ENCODE results near the gene DLG5. TPM values are rescaled to one million over a fixed set of nuclear protein-coding genes. Genes with fewer than 3 reads are reported as not detected.

Gene DLG5
- polyA plus RNA-seq, 1 of the 3 experiments (the other 2 are of a cell fraction) = 31.3 TPM

DNA sequence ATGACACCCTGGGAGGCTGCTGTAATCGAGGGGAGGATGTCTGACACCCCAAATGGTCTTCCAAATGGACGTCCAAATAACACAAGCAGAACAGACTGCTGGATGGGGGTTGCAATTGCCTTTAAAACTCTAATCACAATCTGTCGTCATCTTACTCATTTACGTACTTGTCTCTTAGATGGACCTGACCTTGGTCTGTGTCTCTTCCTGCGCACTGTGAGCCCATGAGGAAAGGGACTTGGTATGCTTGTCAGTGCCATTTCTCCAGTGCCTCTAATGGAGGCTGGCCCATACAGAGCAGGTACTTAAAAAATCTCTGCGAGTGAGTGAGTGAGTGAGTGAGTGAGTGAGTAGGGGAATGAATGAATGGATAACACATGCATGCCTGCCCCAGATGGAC lies 93.3 kb downstream of the DLG5 start:
- H3K79me2 ChIP-seq (ENCODE audit: insufficient read depth) = no peaks in the 10 kb centered on the region
- H3K4me1 ChIP-seq (ENCODE audit: control insufficient read depth in 1 of 2, insufficient read depth in 2 of 2, low read depth in 1 of 2, low read length in 1 of 2) = peaks cover 0 to 17% of the 10 kb centered on the region in 2 experiments; a peak in 1 of 4 replicates
- TF ChIP-seq TAF1 (IDR thresholded peaks at IDR 0.05; ENCODE audit: borderline replicate concordance, low read depth, low read length) (no peak), GABPA (IDR thresholded peaks at IDR 0.05; ENCODE audit: low read depth) (no peak), FOXJ3 (CRISPR knock-in tag; IDR thresholded peaks at IDR 0.05) (no peak), SIN3A (IDR thresholded peaks at IDR 0.05; ENCODE audit: borderline replicate concordance, low read depth, low read length) (no peak), NRF1 (IDR thresholded peaks at IDR 0.05; ENCODE audit: low read depth, low read length) (no peak)
- no peaks in the 10 kb centered on the region for H3K27me3 ChIP-seq (ENCODE audit: insufficient read depth)
- H4K20me1 ChIP-seq (ENCODE audit: insufficient read depth) = no peaks in the 10 kb centered on the region
- H3K9me2 ChIP-seq = no peaks in the 10 kb centered on the region
- no peak overlapping the region for H3K4me3 ChIP-seq (ENCODE audit: low read depth in 2 of 2, low read length in 1 of 2)
- H3K27ac ChIP-seq (ENCODE audit: low read depth in 2 of 2, low read length in 1 of 2) = no peak overlapping the region
- no peaks in the 10 kb centered on the region for H3F3A ChIP-seq (replicated peaks; ENCODE audit: insufficient read depth)
- POLR2A ChIA-PET = no interaction called here
- CTCF ChIA-PET = interaction anchor here (1.2 to 1.5 kb wide), 2 partner anchors 12 to 14 kb away, joined by 3 to 4 read pairs; no protein-coding TSS in a partner anchor
- no peak overlapping the region for H3K9ac ChIP-seq
- no peak for DNase-seq
- H3K4me2 ChIP-seq = no peak overlapping the region
- H3K36me3 ChIP-seq (replicated peaks in 1 of 2; ENCODE audit: control insufficient read depth in 1 of 2, insufficient read depth in 2 of 2, low read length in 1 of 2) = peaks cover 18 to 66% of the 10 kb centered on the region in 2 experiments
- no peak overlapping the region for H2AFZ ChIP-seq (ENCODE audit: low read depth)
- WGBS (ENCODE audit: low lambda C conversion rate) = 95% methylated on average over 6 of the region's 6 CpGs
- H3K9me3 ChIP-seq = no peaks in the 10 kb centered on the region

DNA sequence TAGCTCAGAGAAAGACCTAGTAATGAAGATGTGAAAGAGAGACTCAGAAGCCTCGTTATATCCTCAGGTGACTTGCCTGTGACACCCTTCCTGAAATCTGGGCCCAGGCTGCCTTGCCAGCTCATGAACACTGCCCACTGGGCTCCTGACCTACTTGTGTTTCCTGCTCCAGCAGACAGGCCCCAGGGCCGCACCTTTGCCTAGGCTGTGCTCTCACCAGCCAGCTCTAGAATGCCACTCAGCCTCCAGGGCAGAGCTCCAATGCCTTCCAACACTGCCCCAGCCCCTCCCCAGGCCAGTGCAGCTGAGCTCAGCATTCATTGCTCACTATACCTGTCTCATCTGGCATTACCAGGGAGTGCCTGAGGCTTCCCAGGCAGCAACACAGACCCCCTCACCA lies 94.3 kb downstream of the DLG5 start:
- no peak for DNase-seq
- POLR2A ChIA-PET = no interaction called here
- TF ChIP-seq SMC3 (IDR thresholded peaks at IDR 0.05; ENCODE audit: low read depth, low read length) (no peak), FOSL2 (IDR thresholded peaks at IDR 0.05; ENCODE audit: borderline replicate concordance, low read depth) (no peak), RCOR1 (IDR thresholded peaks at IDR 0.05; ENCODE audit: low read length) (no peak), RFX5 (IDR thresholded peaks at IDR 0.05; ENCODE audit: low read length) (no peak), EP300 (IDR thresholded peaks at IDR 0.05; ENCODE audit: borderline replicate concordance in 1 of 2, low read depth in 1 of 2, low read length in 1 of 2) (no peak), ELF1 (IDR thresholded peaks at IDR 0.05) (no peak), NRF1 (IDR thresholded peaks at IDR 0.05; ENCODE audit: low read depth, low read length) (no peak), TEAD4 (IDR thresholded peaks at IDR 0.05; ENCODE audit: borderline replicate concordance, insufficient read depth) (no peak), EZH2phosphoT487 (IDR thresholded peaks at IDR 0.05; ENCODE audit: borderline replicate concordance, low read depth) (no peak), POLR2AphosphoS5 (IDR thresholded peaks at IDR 0.05; ENCODE audit: low read depth, low read length) (no peak), CHD2 (IDR thresholded peaks at IDR 0.05; ENCODE audit: low read length, partially characterized antibody) (no peak)
- TF ChIP-seq, protein P1, sequence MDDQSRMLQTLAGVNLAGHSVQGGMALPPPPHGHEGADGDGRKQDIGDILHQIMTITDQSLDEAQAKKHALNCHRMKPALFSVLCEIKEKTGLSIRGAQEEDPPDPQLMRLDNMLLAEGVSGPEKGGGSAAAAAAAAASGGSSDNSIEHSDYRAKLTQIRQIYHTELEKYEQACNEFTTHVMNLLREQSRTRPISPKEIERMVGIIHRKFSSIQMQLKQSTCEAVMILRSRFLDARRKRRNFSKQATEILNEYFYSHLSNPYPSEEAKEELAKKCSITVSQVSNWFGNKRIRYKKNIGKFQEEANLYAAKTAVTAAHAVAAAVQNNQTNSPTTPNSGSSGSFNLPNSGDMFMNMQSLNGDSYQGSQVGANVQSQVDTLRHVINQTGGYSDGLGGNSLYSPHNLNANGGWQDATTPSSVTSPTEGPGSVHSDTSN (IDR thresholded peaks at IDR 0.05) = no peak
- TF ChIP-seq, protein P2, sequence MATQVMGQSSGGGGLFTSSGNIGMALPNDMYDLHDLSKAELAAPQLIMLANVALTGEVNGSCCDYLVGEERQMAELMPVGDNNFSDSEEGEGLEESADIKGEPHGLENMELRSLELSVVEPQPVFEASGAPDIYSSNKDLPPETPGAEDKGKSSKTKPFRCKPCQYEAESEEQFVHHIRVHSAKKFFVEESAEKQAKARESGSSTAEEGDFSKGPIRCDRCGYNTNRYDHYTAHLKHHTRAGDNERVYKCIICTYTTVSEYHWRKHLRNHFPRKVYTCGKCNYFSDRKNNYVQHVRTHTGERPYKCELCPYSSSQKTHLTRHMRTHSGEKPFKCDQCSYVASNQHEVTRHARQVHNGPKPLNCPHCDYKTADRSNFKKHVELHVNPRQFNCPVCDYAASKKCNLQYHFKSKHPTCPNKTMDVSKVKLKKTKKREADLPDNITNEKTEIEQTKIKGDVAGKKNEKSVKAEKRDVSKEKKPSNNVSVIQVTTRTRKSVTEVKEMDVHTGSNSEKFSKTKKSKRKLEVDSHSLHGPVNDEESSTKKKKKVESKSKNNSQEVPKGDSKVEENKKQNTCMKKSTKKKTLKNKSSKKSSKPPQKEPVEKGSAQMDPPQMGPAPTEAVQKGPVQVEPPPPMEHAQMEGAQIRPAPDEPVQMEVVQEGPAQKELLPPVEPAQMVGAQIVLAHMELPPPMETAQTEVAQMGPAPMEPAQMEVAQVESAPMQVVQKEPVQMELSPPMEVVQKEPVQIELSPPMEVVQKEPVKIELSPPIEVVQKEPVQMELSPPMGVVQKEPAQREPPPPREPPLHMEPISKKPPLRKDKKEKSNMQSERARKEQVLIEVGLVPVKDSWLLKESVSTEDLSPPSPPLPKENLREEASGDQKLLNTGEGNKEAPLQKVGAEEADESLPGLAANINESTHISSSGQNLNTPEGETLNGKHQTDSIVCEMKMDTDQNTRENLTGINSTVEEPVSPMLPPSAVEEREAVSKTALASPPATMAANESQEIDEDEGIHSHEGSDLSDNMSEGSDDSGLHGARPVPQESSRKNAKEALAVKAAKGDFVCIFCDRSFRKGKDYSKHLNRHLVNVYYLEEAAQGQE (IDR thresholded peaks at IDR 0.05; ENCODE audit: low read depth, low read length) = no peak
- TF ChIP-seq, protein P3, sequence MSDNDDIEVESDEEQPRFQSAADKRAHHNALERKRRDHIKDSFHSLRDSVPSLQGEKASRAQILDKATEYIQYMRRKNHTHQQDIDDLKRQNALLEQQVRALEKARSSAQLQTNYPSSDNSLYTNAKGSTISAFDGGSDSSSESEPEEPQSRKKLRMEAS (IDR thresholded peaks at IDR 0.05; ENCODE audit: low read depth) = no peak
- H3K9me2 ChIP-seq = no peaks in the 10 kb centered on the region
- no peak overlapping the region for H2AFZ ChIP-seq (ENCODE audit: low read depth)
- H3K27ac ChIP-seq (ENCODE audit: low read depth in 2 of 2, low read length in 1 of 2) = peak overlapping the region in 1 of 2 experiments; percentile 40; a peak in 1 of 4 replicates
- CTCF ChIA-PET = interaction anchor here (0.9 to 1.5 kb wide), 4 partner anchors 9 to 197 kb away, joined by 3 to 4 read pairs (median 4); partner anchors contain the start of gene POLR3A
- no peaks in the 10 kb centered on the region for H3K27me3 ChIP-seq (ENCODE audit: insufficient read depth)
- H3K36me3 ChIP-seq (replicated peaks in 1 of 2; ENCODE audit: control insufficient read depth in 1 of 2, insufficient read depth in 2 of 2, low read length in 1 of 2) = peaks cover 25 to 64% of the 10 kb centered on the region in 2 experiments
- no peak overlapping the region for H3K4me3 ChIP-seq (ENCODE audit: low read depth in 2 of 2, low read length in 1 of 2)
- H3K9me3 ChIP-seq = no peaks in the 10 kb centered on the region
- no peaks in the 10 kb centered on the region for H3F3A ChIP-seq (replicated peaks; ENCODE audit: insufficient read depth)
- WGBS (ENCODE audit: low lambda C conversion rate) = 86% methylated on average over 2 of the region's 2 CpGs
- H3K4me1 ChIP-seq (ENCODE audit: control insufficient read depth in 1 of 2, insufficient read depth in 2 of 2, low read depth in 1 of 2, low read length in 1 of 2) = peaks cover 0 to 7% of the 10 kb centered on the region in 2 experiments; a peak in 1 of 4 replicates
- H3K4me2 ChIP-seq = no peak overlapping the region
- H3K9ac ChIP-seq = no peak overlapping the region
- H4K20me1 ChIP-seq (ENCODE audit: insufficient read depth) = no peaks in the 10 kb centered on the region
- no peaks in the 10 kb centered on the region for H3K79me2 ChIP-seq (ENCODE audit: insufficient read depth)
